Stimulated activated CD4-positive, alpha-beta T cell treated with anti-CD3 and anti-CD28 coated beads, Interleukin-4, amount 100 ng/mL, for 4 hours (primary cell): Measurements from ENCODE around the gene EPX.
"Not testable (repeated sequence)": the region's sequence is repeated elsewhere in the genome, so short reads cannot be mapped to it uniquely, and the experiment has no call there.

Experiments
- DNase-seq, 2 experiments: peaks; one replicate each; pipeline ENCODE4 v3.0.0-alpha.2; 2020

The EPX gene, protein sequence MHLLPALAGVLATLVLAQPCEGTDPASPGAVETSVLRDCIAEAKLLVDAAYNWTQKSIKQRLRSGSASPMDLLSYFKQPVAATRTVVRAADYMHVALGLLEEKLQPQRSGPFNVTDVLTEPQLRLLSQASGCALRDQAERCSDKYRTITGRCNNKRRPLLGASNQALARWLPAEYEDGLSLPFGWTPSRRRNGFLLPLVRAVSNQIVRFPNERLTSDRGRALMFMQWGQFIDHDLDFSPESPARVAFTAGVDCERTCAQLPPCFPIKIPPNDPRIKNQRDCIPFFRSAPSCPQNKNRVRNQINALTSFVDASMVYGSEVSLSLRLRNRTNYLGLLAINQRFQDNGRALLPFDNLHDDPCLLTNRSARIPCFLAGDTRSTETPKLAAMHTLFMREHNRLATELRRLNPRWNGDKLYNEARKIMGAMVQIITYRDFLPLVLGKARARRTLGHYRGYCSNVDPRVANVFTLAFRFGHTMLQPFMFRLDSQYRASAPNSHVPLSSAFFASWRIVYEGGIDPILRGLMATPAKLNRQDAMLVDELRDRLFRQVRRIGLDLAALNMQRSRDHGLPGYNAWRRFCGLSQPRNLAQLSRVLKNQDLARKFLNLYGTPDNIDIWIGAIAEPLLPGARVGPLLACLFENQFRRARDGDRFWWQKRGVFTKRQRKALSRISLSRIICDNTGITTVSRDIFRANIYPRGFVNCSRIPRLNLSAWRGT

DNA sequence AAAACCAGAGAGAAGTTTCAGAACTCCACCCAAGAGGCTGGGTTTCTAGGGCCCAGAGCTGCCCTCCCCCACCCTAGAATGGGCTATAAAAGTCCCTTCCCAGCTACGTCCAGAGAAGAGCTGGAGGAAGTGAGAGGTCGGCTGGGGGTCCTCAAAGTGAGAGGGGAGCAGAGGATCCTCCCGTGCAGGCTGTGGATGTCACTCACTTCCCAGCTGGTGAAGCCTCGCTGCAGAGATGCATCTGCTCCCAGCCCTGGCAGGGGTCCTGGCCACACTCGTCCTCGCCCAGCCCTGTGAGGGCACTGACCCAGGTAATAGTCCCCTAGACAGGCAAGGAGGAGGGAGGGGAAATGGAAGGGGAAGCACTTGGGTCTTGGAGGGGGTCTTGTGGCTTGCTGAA is at the start of gene EPX:
Gene EPX, plus strand, starts transcription at position 115 of the 400 bp plus-strand sequence. Its CDS starts 121 bp downstream, at position 236.
- DNase-seq = no peak

DNA sequence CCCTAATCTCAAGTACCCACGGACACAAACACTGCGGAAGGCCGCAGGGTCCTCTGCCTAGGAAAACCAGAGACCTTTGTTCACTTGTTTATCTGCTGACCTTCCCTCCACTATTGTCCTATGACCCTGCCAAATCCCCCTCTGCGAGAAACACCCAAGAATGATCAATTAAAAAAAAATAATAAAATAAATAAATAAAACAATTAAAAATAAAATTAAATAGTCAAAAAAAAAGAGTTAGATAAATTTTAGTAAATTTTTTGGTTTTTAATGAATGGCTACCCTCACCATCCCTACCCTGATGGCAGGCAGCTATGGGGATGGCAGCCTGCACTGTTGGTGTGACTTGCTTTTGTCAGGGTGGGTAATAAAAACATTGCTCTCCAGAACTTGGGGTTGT is 49.2 kb upstream of the EPX start:
- DNase-seq = not testable (repeated sequence)

DNA sequence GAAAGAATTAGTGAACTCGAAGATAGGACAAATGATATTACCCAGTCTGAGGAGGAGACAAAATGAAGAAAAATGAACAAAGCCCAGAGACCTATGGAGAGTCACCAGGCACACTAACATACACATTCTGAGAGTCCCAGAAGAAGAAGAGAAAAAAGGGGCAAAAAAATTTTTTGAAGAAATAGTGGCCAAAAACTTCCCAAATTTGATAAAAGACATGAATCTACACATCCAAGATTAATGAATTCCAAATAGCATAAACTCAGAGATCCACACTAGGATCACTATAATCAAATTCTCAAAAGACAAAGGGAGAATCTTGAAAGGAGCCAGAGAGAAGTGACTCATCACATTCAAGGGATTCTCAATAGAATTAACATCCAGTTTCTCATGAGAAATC is 47.7 kb upstream of the EPX start:
- DNase-seq = no peak

DNA sequence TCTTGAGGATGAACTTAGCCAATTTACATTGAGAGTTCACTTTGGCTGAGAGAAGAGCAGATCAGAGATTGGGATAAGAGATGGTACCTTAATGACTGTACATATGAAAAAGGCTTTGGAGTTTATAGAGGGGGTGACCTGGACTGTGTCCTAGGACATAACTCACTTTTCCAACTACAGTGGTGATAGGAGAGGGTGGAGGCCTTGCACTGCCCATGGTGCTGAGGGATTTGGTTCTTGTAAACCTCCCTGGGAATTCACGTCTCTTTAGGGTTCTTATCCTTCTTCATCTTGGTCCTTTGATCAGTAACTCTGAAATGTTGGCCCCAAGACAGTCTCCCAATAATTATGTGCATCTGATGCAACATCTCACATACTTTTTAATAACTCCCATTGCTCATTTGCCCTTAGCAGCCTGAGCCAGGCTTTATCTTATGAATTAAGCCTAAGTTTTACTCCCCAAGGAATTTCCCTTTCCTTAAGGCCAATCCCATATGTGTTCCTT is 44.5 kb upstream of the EPX start, which contains the start of gene OR4D1:
Gene OR4D1, plus strand, starts transcription at position 455 of the 505 bp plus-strand sequence. CDS start 6,770 bp downstream, outside the sequence.
- DNase-seq = no peak

DNA sequence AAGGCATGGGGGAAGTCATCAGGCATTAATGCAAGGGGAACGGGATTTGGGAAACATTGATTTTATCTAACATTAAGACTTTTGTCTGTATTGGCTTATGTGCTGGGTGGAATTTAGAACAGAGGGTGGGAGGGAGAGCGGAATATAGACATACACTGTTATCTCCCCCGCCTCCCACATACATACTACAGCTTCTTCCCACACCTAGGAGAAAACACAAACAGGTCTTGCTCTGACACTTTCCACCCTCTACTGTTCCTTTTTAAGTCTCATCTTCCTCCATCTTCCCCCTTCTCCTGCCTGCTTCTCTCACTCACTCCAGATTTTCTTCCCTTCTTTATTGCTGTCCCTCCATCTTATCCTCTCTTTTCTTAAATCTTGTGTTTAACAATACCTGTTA is 43.9 kb upstream of the EPX start:
- DNase-seq = no peak

DNA sequence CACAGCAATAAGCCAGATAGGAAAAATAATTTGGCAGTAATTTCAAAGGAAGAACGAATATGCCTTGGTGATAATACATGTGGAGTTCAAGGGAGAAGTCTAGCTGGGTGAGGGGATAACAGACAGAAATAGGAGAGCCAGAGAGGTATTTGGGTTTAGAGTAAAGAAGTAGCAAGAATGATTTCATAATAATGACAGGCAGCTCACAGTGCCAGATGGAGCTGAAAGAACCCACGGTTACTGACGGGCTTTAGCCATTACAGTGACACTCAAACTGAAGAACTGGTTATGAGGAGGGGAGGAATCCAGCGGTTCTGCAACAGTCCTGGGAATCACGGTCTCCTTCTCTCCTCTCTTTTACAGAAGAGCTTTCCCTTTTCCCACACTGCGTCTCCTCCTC is 42.1 kb upstream of the EPX start:
- no peak for DNase-seq

DNA sequence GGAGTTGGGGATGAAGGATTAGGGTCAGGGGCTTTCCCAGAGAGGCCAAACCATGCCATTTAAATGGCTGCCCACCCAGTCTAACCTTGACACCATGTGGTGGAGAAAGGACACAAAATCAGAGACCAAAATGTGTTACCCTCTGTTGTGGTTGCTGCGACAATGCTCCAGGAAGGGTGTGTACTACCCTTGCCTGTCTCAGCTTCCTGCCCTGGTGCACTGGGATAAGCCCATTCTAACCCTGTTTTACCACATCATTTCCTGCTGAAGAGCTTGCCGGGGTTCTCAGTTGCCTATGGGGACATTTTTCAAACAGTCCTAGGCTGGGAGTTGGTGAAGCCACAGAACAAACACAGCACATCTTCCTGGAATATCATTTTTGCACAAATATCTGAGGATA is 39.5 kb upstream of the EPX start:
- DNase-seq = peak; percentile 8 to 50

DNA sequence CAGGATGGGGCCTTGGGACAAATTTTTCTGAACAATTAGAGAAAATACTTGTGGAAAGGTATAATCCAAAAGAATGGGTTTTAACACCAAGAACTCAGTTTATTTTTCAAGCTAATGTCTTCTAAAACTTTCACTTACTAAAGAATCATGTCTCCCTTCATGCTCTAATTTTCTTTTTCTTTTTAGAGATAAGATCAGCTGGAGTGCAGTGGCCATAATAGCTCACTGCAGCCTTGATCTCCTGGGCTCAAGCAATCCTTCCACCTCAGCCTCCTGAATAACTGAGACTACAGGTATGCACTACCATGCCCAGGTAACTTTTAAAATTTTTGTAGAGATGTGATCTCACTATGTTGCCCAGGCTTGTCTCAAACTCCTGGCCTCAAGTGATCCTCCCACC is 38.9 kb upstream of the EPX start:
- no peak for DNase-seq

DNA sequence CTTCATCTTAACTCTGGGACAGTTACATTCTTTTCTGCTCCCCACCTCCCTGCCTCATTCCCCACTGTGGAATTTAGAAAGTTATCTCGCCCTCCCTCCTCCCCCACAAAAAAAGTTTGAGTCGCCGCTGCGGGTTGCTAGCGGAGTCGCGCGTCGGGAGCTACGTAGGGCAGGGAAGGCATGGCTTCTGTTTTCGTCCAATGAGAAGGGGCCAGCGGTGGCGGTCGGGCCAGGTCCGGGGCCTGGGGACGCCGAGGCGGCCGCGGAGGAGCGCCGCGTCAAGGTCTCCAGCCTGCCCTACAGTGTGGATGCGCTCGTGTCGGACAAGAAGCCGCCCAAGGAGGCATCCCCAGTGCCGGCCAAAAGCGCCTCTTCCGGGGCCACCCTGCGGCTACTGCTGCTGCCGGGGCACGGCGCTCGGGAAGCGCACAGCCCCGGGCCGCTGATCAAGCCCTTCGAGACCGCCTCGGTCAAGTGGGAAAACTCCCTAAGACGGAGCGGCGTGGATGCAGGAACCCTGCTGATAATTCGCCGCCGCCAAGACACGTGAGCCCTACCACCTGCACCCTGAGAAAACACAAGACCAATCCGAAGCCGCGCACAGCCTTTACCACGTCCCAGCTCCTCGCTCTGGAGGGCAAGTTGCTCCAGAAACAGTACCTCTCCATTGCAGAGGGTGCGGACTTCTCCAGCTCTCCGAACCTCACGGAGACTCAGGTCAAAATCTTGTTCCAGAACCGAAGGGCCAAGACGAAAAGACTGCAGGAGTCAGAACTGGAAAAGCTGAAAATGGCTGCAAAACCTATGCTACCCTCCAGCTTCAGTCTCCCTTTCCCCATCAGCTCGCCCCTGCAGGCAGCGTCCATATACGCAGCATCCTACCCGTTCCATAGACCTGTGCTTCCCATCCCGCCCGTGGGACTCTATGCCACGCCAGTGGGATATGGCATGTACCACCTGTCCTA is 35.4 kb upstream of the EPX start:
- peak; percentile 52 to 57 for DNase-seq

DNA sequence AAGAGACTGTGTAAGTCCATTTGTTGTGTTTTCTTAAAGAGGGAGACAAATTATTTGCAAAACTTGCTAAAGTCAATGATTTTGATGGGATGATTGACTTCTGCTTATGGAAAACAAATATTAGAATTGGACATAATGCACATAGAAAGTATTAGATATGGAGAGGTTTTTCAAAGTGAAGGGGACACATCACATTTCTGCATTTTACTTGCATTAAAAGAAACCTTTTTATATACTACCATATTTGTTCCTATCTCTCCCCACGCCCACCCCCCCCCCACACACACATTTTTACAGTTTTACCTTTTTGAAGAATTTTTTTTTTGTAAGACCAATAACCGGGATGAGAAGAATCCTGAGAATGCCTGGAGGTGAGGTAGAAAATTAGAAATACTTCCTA is 34.3 kb upstream of the EPX start:
- DNase-seq = no peak

DNA sequence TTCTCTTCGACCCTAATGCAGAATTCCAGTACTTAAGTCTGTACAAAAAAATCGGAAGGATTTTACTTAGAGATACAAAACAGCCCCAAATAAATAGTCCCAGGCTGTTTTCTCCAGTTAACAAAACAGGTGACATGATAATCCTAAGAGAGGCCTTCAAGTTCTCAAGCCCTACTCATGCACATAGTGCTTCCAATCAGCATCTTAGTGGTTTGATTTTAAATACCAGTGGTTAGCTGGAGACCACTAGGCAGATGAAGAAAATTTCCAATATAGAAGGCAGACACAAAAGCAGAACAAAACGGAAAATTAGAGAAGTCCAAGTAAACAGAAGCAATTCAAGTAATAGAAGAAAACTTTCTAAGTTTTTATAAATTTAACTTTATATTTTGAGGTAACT is 31.0 kb upstream of the EPX start:
- no peak for DNase-seq

DNA sequence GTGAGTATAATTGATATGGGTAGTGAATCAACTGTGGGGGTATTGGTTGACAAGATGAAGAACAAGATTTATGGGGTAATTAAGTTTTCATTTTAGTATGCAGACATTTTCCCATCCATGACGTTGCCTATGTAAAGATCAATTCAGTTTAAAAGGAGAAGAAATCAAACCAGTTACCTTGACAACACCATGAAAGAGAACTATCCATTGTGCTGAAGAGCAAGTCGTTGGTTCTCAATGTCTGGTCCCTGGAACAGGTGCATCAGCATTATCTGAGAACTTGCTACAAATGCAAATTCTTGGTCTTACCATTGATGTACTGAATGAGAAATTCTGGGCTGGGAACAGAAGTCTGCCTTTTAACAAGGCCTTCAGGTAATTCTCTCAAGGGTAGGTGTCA is 26.5 kb upstream of the EPX start:
- DNase-seq = no peak

DNA sequence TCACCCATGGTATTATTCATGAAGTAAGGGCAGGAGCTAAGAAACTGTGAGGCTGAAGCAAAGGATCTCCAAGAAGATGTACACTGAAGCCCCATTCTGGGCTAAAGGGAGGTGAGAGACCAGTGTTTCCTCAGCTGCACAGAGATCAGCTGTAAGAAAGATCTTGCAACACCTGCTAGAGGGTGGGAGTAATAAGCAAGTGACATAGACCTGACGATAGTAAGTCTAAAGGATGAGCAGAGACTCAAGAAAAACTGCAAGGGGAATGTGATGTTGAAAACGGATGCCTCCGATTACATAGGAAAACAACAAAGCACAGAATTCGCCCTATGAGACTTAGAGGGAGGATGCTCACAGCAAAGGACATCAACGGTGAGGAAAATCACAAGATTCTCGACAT is 25.8 kb upstream of the EPX start, which contains the start of gene OR4D2:
Gene OR4D2, plus strand, starts transcription at position 301 of the 400 bp plus-strand sequence. CDS start 2,674 bp downstream, outside the sequence.
- no peak for DNase-seq

DNA sequence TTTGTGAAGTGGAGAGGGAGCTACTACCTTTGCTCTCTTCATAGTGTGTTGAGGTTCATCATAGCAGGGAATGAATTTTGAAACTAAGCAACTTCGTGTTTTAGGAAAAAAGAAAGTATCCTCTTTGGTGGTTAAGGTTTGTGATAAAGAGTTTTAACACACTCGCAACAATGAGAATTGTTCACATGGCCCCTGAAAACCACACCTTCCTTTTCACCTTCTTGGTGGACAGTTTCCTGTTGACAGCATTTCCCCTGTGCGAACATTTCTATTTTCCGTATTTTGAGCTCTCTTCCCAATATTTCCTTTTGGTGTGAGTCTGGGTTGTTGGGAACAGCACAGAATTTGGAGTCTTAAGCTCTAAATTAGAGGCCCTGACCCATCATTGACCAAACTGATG is 21.9 kb upstream of the EPX start:
- DNase-seq = no peak

DNA sequence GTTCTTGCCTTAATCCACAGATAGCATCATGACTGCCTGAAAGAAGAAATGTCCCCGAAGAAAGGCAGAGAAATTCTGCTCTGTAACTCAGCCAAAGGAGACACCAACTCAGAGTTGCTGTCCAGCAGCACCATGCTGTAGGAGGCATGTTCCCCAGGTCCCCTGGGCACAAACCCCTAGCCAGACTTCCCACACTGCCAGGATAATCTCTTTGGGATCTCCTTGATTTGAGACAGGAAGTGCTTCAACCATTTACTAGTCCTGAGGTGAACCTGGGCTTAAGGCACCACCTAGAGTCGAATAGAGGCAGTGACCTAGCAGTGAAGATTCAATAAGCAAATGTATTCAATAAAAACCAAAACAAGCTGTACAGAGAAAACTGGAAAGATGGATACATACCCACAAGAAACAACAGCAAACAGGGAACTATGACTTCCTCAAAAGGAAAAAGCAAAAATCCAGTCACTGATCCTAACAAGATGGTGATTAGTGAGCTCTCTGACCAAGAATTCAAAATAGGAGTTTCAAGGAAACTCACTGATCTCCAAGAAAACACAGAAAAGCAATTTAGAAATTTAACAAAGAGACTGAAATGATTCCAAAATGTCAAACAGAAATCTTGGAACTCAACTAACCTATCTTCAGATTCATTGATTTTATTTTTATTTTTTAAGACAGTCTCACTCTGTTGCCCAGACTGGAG is 20.0 kb upstream of the EPX start:
- DNase-seq = peak in 1 of 2 experiments; percentile 35

DNA sequence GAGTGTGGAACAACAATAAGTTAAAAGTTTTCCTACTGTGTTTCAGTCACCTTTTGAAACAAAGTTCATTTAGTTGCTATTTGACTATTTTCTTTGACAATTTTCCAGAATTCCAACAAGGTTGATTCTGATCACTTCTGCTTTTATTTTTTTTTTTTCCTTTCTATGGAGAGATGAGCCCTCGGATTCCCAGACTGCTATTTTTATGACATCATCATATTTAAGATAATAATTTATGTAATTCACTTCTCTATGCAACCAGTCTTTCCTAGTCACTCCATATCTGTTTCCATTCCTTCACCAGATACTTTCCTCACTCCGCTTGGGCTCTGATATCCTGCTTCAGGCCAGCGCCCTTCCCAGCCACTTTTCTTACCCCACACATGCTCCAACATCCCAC is 17.7 kb upstream of the EPX start:
- no peak for DNase-seq

DNA sequence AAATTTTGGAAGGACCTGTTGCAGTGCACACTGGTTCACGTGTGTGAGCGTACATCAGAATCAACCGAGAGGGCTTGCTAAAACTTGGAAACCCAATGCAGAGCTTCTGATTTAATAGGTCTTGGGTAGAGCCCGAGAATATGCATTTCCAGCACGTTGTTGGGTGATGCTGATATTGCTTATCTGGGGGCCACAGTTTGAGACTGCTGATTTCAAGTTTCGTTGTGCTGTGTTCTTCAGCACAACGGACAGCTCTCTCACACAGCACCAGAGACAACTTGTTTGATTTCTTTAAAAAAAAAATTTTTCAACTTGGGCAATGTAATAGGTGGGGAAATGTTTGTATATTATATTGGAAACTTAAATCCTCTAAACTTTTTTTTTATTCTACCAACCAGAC is 16.3 kb upstream of the EPX start:
- DNase-seq = no peak

DNA sequence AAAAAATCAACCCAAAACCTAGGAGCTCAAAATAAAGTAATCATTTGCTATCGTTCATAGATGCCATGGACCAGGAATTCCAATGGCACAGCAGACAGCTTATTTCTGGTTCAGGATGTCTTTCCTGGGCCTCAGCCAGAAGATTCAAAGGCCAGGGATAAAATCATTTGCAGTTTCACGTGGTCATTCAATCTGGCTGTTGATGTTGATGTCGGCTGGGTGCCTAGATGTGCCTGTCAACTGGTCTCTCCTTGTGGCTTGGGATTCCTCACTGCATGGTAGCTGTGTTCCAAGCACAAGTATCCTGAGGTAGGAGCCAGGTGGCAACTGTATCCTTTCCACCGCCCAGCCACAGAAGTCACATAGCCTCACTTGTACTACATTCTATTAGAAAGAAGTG is 10.7 kb upstream of the EPX start:
- DNase-seq = no peak

DNA sequence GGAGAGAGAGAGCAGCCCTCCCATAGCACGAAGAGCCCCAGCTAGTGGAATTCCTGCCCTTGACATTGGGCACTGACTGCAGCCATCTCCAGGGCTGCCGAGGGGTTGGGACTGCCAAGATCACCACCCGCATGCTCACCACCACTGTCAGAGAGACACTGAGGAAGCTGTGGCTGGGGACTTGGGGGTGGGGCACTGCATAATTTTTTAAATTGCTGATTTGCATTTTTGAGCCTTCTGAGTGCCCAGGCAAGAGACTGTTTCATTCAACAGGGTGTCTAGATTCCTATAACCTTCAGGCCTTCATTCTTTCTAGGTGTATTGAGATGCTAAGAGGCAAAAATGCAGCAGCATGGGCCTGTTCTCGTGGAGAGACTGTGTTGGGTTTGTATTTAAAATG is 9.0 kb upstream of the EPX start:
- DNase-seq = no peak

DNA sequence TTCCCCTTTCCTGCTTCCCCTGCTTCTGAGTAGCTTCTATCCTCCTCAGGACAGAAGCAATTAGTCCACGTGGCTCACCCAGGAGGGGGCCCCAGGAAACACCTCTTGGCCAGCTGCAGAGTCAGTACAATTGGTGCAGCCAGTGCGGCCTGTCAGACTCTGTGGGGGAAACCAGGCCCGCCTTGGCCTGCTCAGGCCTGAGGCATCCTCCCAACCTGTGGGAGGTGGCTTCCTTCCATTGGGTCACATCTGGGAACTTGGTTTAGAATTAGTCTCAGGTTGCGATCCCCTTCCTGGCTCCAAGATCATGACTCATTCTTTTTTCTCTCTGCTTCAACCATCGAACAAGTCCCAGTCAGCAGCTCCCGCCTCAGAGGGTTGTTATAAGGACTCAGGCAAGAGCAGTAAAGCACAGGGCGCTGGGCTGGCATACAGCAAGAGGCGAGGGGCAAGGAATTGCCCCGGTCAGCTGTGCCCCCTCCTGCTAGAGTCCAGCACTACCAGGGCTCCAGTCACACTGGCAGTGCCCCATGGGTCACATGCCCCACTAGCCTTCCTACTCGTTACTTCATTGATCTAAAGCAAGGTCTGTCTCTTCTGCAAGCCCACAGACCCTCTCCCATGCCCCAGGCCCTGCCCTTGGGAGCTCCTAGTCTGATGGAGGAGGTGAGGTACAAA is 8.1 kb upstream of the EPX start:
- DNase-seq = no peak

DNA sequence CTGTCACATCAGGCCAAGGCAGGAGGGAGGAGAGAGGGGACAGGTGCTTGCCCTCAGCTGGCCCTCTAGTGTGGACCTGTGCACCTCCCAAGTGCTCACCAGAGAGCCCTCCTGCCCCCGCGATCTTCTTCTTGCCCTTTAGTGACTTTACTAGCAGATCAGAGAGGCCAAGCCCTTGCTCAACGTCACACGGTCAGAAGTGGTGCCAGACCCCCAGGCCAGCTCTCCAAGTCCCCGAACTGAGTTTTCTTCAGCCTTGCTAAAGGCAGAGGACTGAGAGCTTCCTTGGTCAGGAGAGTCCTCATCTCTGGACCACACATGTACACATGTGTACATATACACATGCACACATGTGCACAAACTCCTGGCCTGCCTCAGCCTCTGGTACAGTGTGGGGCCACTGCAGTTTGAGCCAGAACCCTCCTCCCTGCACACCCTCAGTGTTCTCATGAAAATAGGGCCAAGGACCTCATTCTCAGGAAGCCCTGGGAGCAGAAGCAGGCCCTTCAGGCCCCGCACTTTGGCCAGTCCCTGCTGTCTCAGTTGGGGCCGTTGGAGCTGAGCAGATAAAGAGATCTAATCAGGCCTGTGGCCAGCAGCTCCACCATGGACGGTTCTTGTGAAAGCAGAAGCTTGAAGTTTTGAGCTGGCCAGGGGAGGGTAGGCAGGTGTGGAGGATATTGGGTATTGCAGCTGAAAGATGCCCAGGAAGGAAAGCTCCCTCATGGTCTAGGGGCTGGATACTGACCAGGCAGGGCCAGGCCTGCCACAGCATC is 7.4 kb upstream of the EPX start:
- DNase-seq = no peak
